Upper lobe of left lung (tissue), 4 donors: ENCODE measurements around the gene IRF2BPL.

Experiments used
- EP300 ChIP-seq, 4 donors: sonication (generic); formaldehyde crosslinking; IDR thresholded peaks; one replicate each; pipeline ENCODE4 v1.5.1; 2017; ENCODE audit warnings: antibody characterized with exemption in 4 of 4, control low read depth in 2 of 4
- TF ChIP-seq, protein P1 (sequence below), 6 experiments: fragments of 450-650 bp in 4 of 6; fragments of 200-600 bp in 2 of 6; sonication (generic) in 2 of 6; IDR thresholded peaks; one replicate each; pipeline ENCODE4 v1.5.1; 2016 to 2019; ENCODE audit warnings: antibody characterized with exemption in 6 of 6

DNA sequence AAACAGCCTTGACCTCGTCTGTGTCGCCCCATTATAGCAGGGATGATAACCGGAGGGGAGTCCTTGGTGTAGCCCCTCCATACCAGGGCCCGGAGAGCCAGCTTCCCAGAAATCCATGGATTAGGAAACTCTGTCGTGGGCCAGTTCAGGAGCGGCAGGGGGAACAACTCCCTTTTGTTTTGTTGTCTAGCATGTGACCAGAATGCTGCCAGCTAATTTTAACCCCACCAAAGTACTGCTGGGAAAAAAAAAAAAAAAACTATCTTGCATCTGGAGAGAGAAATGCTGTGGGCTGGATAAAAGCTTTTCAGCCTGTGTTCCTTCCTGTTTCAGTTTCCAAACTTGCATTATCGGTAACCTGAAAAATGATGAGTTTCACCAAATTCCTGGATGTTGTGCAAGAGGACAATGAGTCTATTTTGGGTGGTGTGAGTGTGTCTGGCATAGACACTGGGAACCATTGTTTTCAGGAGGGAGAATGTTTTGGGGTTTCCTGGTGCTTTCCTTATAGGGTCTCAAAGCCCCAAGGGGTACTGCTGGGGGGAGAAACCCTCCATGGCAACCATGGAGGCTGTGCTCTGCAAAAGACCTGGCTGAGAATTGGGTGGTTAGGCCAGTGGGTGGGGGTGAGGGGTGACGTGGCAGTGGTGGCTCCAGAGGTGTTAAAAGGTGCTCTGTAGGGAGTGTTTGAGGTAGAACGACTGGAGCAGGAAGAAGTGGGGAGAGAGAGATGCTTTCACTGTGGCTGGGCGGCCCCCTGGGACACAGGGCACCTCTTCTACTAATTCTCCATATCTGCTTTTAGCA, 14.9 kb upstream of the IRF2BPL start:
- TF ChIP-seq, protein P1, sequence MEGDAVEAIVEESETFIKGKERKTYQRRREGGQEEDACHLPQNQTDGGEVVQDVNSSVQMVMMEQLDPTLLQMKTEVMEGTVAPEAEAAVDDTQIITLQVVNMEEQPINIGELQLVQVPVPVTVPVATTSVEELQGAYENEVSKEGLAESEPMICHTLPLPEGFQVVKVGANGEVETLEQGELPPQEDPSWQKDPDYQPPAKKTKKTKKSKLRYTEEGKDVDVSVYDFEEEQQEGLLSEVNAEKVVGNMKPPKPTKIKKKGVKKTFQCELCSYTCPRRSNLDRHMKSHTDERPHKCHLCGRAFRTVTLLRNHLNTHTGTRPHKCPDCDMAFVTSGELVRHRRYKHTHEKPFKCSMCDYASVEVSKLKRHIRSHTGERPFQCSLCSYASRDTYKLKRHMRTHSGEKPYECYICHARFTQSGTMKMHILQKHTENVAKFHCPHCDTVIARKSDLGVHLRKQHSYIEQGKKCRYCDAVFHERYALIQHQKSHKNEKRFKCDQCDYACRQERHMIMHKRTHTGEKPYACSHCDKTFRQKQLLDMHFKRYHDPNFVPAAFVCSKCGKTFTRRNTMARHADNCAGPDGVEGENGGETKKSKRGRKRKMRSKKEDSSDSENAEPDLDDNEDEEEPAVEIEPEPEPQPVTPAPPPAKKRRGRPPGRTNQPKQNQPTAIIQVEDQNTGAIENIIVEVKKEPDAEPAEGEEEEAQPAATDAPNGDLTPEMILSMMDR (IDR thresholded peaks at IDR 0.05) = no peak
- TF ChIP-seq EP300 (IDR thresholded peaks at IDR 0.05) = peak in 3 of 4 donors; percentile 54 to 90 (median 81)
